ENCODE results near the gene GATA5. TPM values are rescaled to one million over a fixed set of nuclear protein-coding genes. Genes with fewer than 3 reads are reported as not detected.

The GATA5 gene
- total and polyA plus RNA-seq, 2 donors (not counting 3 experiments of a cell fraction or from before 2014, with no cell fraction given) = not detected

DNA sequence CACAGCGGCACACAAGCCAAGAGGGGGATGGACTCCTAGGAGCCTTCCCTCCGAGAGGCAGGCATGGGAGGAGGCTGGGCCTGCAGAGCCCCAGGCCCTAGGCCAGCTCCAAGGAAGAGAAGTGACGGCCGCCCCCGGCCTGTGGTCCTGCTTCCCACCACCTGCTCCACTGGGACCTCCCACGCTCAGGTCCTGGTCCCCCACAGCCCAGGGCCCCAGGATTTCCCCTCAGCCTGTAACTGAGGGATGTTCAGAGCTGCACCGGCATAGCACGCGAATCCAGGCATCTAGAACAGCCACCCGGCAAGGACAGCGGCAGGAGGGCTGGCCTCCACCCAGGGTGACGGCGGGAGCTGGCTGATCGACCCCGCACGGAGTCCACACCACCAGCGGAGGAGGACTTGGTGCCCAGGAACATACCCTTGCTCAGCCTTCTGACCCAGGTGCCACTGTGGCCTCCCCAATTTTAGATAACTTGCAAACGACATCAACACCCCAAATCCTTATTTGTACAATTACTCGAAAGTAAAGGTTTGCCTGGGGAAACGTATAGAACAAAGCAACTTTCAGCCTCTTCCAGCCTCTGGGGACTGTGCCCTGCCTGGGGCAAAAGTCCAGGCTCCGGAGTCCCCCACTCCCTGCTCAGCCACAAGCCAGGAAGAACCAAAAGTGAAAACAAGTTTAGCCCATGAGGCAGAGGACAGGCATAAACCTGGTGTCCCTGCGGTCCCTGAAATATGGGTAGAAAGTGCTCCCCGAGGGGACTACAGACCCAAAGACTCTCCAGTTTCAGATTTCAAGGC, 3.5 kb downstream of the GATA5 start:
- CTCF ChIA-PET = no interaction called here
- H3K9ac ChIP-seq (replicated peaks; ENCODE audit: extremely low read depth, insufficient read depth, low read length) = no peak overlapping the region
- H3K79me2 ChIP-seq (ENCODE audit: control insufficient read depth, insufficient read depth, low read length) = no peaks in the 10 kb centered on the region

DNA sequence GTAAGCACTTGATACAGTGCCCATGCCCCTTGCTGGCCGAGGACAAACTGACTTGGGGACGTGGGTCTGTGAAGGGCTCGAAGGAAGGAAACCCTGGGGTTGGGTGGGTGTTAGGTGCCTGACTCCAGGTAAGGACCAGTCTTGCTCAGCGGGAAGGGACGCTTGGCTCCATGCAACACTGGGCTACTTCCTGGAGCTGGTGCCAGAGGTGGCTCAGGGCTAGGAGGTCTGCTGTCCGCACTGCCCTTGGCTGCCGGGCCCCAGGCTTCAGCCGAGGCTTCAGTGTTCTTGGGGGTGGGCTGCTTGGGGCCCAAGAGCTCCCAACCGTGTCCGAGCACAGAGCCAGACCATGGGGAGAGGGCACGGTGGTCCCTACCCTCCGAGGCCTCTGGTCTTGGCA, 5.3 kb downstream of the GATA5 start:
- DNase-seq (ENCODE audit: low read depth, low spot score) = no peak
- Histone ChIP-seq H3K27ac (ENCODE audit: insufficient read depth, low read depth, low read length) (no peak overlapping the region), H3K27me3 (ENCODE audit: control insufficient read depth in 2 of 2, insufficient read depth in 2 of 2, low read length in 2 of 2) (peaks cover 18 to 19% of the 10 kb centered on the region in 2 experiments), H2AFZ (ENCODE audit: low read depth, low read length) (no peak overlapping the region), H3K4me3 (replicated peaks in 1 of 3; ENCODE audit: insufficient read depth in 1 of 3, low read depth in 1 of 3, low read length in 3 of 3) (no peak overlapping the region), H3K9ac (replicated peaks; ENCODE audit: extremely low read depth, insufficient read depth, low read length) (no peak overlapping the region), H3K4me1 (ENCODE audit: control insufficient read depth, extremely low read depth, insufficient read depth, low read length) (no peaks in the 10 kb centered on the region), H3K79me2 (ENCODE audit: control insufficient read depth, insufficient read depth, low read length) (no peaks in the 10 kb centered on the region), H3K4me2 (ENCODE audit: insufficient read depth, low read length) (no peak overlapping the region), H3K9me3 (replicated peaks; ENCODE audit: control insufficient read depth, insufficient read depth, low read length) (no peaks in the 10 kb centered on the region), H3K36me3 (ENCODE audit: control insufficient read depth in 2 of 2, extremely low read depth in 1 of 2, insufficient read depth in 2 of 2, low read length in 2 of 2) (no peaks in the 10 kb centered on the region), H4K20me1 (replicated peaks; ENCODE audit: control insufficient read depth, extremely low read depth, insufficient read depth, low read length) (no peaks in the 10 kb centered on the region), H3K9me1 (replicated peaks; ENCODE audit: control insufficient read depth, extremely low read depth, insufficient read depth, low read length) (no peaks in the 10 kb centered on the region)
- TF ChIP-seq, protein P1, sequence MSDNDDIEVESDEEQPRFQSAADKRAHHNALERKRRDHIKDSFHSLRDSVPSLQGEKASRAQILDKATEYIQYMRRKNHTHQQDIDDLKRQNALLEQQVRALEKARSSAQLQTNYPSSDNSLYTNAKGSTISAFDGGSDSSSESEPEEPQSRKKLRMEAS (IDR thresholded peaks at IDR 0.05; ENCODE audit: insufficient read depth, insufficient read length) = no peak
- TF ChIP-seq POLR2A (IDR thresholded peaks at IDR 0.05; ENCODE audit: low read depth, low read length) = no peak
- no peak for TF ChIP-seq POLR2AphosphoS5 (IDR thresholded peaks at IDR 0.05; ENCODE audit: insufficient read depth, low read depth, low read length)
- TF ChIP-seq FOS (IDR thresholded peaks at IDR 0.05; ENCODE audit: borderline replicate concordance, insufficient read depth, low read length) = no peak
- TF ChIP-seq JUN (IDR thresholded peaks at IDR 0.05; ENCODE audit: borderline replicate concordance, insufficient read depth, insufficient read length, low read depth) = no peak
- no peak for TF ChIP-seq MYC (IDR thresholded peaks at IDR 0.05; ENCODE audit: low read depth, low read length)
- no peak for TF ChIP-seq EZH2 (IDR thresholded peaks at IDR 0.05; ENCODE audit: borderline replicate concordance, low read depth, low read length, severe bottlenecking)
- TF ChIP-seq GATA2 (IDR thresholded peaks at IDR 0.05; ENCODE audit: insufficient read depth, insufficient read length, low read depth, low read length) = no peak
- TF ChIP-seq, protein P2, sequence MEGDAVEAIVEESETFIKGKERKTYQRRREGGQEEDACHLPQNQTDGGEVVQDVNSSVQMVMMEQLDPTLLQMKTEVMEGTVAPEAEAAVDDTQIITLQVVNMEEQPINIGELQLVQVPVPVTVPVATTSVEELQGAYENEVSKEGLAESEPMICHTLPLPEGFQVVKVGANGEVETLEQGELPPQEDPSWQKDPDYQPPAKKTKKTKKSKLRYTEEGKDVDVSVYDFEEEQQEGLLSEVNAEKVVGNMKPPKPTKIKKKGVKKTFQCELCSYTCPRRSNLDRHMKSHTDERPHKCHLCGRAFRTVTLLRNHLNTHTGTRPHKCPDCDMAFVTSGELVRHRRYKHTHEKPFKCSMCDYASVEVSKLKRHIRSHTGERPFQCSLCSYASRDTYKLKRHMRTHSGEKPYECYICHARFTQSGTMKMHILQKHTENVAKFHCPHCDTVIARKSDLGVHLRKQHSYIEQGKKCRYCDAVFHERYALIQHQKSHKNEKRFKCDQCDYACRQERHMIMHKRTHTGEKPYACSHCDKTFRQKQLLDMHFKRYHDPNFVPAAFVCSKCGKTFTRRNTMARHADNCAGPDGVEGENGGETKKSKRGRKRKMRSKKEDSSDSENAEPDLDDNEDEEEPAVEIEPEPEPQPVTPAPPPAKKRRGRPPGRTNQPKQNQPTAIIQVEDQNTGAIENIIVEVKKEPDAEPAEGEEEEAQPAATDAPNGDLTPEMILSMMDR (IDR thresholded peaks at IDR 0.05; ENCODE audit: extremely low read depth in 1 of 2, insufficient read depth in 1 of 2, low read depth in 1 of 2, low read length in 2 of 2) = no peak
- dilution Hi-C loops (cut with MboI; ENCODE audit: extremely low pct_ligation_motif_present, low sequenced_read_pairs) = no loop called here
- no TSS peak for BruUV-seq (replicated peaks)
- intact Hi-C loops (cut with micrococcal nuclease) = no loop called here
- CTCF ChIA-PET = interaction anchor here (0.9 to 1.3 kb wide), 3 partner anchors 11 to 147 kb away, joined by 3 to 4 read pairs (median 3); no protein-coding TSS in a partner anchor
- POLR2A ChIA-PET = no interaction called here
- FAIRE-seq = no peak

More for the DNA sequence above, 3.5 kb downstream of the GATA5 start:
- Histone ChIP-seq H3K9me1 (replicated peaks; ENCODE audit: control insufficient read depth, extremely low read depth, insufficient read depth, low read length) (no peaks in the 10 kb centered on the region), H3K27me3 (ENCODE audit: control insufficient read depth in 2 of 2, insufficient read depth in 2 of 2, low read length in 2 of 2) (peaks cover 23 to 33% of the 10 kb centered on the region in 2 experiments), H3K36me3 (ENCODE audit: control insufficient read depth in 2 of 2, extremely low read depth in 1 of 2, insufficient read depth in 2 of 2, low read length in 2 of 2) (no peaks in the 10 kb centered on the region), H3K4me2 (ENCODE audit: insufficient read depth, low read length) (no peak overlapping the region), H4K20me1 (replicated peaks; ENCODE audit: control insufficient read depth, extremely low read depth, insufficient read depth, low read length) (no peaks in the 10 kb centered on the region), H2AFZ (ENCODE audit: low read depth, low read length) (no peak overlapping the region), H3K27ac (ENCODE audit: insufficient read depth, low read depth, low read length) (no peak overlapping the region), H3K4me1 (ENCODE audit: control insufficient read depth, extremely low read depth, insufficient read depth, low read length) (no peaks in the 10 kb centered on the region), H3K9me3 (replicated peaks; ENCODE audit: control insufficient read depth, insufficient read depth, low read length) (no peaks in the 10 kb centered on the region), H3K4me3 (replicated peaks in 1 of 3; ENCODE audit: insufficient read depth in 1 of 3, low read depth in 1 of 3, low read length in 3 of 3) (no peak overlapping the region)
- no TSS peak for BruUV-seq (replicated peaks)
- peak; percentile 29 for TF ChIP-seq EZH2 (IDR thresholded peaks at IDR 0.05; ENCODE audit: borderline replicate concordance, low read depth, low read length, severe bottlenecking)
- TF ChIP-seq, protein P2 (IDR thresholded peaks at IDR 0.05; ENCODE audit: extremely low read depth in 1 of 2, insufficient read depth in 1 of 2, low read depth in 1 of 2, low read length in 2 of 2) = no peak
- POLR2A ChIA-PET = no interaction called here
- no peak for FAIRE-seq
- intact Hi-C loops (cut with micrococcal nuclease) = no loop called here
- dilution Hi-C loops (cut with MboI; ENCODE audit: extremely low pct_ligation_motif_present, low sequenced_read_pairs) = no loop called here
- DNase-seq (ENCODE audit: low read depth, low spot score) = no peak

Measured in endothelial cell of umbilical vein (primary cell).